Activated effector memory CD4-positive, alpha-beta T cell treated with anti-CD3 and anti-CD28 coated beads, Interleukin-2, amount 50 U/mL, for 16 hours (primary cell): ENCODE measurements around the gene OSBPL5.

Source experiments
- DNase-seq: peaks from one replicate; pipeline ENCODE4 v3.0.0-alpha.2; 2020

The OSBPL5 gene

DNA sequence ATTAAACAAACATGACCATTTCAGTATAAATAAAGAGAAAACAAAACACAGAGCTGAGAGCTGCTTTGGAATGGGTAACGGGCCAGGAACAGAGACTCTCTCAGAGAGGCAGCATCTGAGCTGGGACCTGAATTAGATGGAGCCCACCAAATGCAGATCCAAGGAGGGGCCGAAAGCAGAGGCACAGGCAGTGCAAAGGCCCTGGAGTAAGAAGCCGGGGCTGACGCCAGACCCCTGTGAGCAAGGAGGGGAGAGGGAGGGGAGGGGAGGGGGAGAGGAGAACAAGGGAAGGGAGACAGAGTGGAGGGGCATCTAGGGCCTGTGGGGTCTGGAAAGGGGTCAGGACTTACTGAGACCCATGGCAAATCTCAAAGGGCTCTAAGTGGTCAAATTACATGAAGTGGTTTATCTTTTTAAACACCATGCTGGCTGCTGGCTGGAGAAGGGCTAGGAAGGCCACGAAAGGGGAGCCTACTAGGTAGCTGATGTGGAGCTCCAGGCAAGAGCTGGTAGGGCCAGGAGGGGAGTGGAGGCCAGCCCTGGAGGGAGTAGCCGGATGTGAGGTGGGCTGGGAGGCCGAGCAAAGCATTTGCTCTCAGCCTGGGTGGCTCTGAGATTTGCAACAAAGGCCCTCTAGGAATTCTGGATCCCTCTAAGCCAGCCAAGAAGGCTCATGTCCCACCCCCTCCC, 3.2 kb downstream of the OSBPL5 start:
- DNase-seq, result no peak

DNA sequence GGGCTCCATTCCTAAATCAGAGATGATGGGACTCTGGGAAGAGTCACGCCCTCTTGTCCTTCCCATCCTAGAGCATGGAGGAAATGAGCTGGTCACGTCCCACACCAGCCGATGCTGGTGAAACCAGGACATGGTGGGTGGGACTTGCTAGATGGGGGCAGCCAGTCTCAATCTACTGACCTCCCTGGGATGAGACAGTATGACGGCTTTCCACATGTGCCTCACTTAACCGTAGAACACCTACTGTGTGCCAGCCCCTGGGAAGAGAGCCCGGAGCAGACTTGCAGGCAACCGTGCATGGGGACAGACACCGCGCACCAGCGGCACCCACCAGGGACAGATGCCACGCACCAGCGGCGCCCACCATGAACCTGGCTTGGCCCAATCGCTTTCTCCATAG, 3.8 kb downstream of the OSBPL5 start:
- no peak for DNase-seq

DNA sequence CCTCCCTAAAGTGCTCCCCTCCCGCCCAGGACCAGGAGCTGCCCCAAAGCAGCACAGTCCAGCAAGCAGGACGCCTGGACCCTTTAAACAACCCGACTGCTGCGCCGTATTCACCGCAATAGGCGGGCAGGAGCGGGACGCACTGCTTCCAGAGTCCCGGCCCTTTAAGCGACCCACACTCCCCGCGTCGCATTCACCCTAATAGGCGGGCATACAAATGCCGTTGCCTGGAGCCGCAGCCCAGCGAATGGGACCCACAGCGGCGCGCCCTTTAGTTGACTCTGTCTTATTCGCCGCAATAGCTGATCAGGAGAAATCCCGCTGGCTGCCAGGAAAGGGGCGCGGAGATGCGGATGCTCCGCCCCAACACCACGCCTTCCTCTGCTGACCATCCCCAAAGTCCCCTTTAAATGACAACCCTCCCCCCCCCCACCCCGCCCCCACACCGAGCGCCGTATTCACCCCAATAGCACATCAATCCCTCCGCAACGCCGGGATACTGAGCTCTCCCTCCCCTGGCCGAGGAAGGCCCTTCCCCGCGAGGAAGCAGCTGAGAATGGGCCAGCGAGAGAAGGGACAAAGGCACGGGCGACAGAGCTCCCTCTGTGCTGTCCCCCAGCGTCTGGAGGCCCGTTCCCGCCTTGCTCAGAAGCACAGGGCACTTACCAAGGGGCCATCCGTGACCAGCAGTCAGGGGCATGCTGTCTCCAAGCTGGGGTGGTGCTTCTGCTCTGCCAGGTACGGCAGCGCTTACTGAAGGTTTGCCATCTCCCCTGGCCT, 4.7 kb downstream of the OSBPL5 start:
- DNase-seq, result no peak

DNA sequence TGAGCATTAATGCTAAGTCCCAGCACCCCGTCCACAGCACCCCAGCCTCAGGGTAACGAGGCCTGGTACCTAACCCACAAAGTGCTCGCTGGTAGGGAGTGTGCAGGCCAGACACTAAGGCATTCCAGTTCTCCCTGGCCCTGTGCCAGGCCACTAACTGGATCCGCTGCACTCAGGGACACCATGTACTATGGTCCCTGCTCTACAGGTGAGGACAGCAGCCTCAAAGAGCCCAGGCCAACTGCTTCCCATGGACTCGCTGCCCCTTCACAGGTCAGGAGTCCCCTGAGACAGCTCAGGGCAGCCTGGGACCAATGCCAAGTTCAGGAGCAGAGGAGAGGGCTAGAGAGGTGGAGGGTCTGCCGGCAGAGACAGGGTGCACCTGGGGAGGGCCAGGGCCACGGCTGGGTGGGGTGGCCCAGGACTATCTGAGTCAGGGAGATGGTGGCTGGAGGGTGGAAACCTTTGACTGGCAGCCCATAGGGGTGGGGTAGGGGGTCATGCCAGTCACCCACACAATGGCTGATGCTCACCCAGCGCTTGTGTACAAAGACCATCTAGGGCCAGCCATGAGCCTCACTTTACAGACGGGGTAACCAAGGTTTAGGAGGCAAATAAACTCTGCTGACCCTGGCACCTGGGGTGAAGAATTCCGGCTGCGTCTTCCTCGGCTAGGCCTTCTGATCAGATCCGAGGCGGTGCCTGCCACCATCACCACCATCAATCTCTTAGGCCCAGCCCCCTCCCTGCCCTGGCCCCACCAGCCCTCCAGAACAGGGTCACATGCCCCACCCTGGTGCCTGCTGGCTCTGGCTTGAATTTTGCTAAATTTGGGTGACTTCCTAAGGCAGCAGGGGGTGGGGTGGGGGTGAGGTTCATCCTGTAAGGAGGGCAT, 5.6 kb downstream of the OSBPL5 start:
- DNase-seq, result no peak

DNA sequence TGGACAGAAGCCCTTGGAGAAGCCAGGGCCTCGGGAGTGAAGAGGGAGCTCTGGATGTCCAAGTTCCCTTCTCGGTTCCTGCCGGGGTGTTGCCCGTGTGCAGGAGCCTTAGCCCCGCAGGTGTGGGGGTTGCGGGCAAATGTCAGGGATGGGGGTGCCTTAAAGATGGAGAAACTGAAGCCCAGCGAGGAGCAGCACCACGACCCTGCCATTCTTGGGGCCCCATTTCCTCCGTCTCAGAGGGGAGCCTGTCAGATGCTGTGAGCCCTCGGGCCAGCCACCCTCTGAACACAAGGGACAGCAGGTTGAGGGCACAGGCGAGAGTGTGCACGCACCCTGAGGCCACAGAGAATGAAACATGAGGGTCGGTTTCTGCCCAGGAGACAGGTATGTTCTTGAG, 6.3 kb downstream of the OSBPL5 start:
- DNase-seq, result no peak

DNA sequence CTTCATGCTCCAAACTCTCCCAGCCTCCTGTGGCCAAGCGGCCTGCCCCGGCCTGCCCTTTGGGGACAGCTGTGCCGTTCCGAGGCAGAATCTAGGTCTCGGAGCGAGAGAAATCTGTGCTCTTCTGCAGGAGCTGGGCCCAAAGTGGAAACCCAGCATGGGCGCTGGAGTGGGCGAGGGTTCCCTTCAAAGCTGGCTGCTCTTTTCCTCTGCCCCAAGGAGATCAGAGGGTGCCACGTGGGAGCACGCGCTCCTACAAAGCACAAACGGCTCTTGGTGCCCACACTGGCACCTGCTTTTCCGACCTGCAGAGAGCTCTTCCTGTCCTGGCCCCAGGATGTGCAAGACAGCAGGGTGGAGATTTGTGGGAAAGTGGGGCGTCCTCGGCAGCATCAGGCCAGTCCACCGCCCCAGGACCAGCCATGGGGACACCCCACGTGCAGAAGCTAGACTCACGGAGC, 6.9 kb downstream of the OSBPL5 start:
- DNase-seq, result no peak

DNA sequence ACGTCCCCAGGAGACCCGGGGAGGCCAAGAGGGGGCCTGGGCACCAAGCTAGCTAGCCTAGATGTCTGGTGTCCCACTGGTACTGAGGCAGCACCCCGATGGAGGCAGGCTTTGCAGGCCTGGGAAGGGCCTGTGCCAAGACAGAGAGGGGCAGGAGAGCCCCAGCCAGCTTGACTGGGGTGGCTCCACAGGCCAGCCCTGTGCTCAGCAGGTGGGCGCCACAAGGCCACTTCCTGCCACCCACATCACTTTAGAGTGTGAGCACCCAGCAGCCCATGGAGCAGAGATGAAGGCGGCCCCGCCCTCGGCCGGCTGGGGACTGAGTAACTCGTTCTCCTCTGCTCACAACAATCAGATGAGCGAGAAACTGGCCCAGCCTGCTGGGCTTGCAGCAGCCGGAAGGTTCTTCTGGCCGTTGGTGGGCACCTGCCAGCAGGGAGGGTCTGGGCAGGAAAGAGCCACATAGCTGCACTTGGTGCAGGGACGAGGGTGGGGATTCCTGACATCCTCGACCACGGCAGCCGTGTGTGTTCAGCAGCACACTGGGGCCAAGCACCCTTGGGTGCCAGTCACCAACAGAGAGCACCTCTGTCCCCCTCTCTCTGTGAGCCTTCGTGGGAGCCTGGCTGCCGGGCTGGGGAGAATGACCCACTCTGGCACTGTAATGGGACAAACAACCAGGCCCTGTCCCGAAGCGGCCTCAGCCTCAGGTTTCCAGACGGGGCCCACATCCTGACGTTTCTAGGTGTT, 7.6 kb downstream of the OSBPL5 start:
- DNase-seq, result no peak

DNA sequence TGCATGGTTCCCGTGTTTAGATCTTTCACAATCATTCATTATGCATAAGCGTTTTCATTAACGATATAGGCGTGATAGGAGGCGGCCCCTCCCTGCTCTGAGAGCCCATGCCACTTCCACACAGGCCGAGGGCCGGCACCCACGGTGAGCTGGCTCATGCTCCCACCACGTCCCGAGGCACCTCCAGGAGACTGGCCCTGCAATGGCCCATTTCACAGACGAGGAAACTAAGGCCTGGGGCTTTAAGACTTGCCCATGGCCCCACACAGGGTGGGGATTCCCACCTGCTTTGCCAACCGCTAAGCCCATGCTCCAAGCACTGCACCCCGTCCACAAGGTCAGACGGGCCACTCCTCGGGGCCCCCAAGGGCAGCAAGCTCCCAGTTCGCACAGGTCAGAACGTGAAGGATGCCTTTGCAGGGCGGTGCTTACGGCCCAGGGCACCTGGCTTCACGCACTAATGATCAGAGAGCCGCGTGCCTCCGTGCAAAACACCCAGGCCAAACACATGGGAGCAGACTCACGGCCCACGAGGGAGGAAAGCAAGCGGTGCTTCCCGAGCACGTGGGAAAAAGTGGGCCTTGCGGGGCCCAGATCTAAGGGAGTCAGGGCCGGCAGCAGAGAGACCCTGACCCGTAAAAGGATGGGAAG, 8.3 kb downstream of the OSBPL5 start:
- no peak for DNase-seq

DNA sequence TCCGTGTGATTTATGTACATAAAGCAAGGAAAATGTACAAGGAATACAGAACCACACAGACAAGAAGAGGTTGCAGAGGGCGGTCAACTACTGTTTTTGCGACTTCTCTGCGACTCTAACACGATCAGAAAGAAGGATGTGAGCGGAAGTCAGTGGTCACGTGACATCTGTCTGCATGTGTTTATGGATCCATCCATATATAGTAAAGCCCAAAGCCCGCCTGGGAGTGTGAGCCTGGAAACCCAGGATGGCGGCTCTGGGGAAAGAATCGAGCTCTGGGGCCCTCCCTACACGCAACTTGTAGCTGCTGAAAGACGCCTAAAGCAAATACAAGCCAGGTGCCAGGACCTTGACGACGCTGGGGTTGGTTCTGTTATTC, 8.8 kb downstream of the OSBPL5 start:
- DNase-seq, result no peak

DNA sequence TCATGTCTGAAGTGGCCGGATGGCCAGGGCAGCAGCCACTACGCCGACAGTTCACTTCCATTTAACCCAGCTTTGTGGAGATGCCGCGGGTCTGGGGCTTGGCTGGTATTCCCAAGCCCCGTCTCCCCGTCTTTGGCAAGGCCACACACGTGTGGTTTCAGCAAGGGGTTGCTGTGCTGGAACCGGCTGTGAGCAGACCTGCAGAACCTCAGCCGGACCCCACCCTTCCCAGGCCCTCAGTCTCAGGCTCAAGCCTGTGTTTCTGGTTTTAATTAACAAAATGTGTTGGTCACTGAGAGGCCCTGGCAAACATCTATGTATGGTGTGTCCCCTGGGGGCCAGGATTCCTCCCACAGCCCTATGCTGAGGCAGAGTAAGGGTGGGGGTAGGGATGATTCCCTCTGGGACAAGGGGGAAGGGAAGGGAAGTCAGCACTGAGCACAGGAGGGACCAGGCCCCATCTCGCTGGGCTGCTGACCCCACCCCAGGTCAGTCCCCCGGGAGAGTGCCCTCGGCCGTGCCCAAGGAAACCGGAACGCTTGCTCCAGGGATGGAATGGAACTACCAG, 9.3 kb downstream of the OSBPL5 start:
- no peak for DNase-seq

DNA sequence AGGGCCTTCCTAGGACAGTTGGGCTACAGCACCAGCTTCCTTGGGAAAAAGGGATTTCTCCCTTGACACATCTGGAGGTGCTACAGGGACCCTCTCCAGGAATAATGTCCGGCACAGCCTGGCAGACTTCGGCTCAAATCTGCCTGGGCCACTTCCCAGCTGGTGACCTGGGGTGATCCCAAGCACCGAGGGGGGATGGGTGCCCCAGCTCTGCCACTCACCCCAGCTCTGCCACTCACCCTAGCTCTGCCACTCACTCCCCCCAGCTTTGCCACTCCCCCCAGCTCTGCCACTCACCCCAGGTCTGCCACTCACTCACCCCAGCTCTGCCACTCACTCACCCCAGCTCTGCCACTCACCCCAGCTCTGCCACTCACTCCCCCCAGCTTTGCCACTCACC, 9.9 kb downstream of the OSBPL5 start:
- DNase-seq, result no peak

DNA sequence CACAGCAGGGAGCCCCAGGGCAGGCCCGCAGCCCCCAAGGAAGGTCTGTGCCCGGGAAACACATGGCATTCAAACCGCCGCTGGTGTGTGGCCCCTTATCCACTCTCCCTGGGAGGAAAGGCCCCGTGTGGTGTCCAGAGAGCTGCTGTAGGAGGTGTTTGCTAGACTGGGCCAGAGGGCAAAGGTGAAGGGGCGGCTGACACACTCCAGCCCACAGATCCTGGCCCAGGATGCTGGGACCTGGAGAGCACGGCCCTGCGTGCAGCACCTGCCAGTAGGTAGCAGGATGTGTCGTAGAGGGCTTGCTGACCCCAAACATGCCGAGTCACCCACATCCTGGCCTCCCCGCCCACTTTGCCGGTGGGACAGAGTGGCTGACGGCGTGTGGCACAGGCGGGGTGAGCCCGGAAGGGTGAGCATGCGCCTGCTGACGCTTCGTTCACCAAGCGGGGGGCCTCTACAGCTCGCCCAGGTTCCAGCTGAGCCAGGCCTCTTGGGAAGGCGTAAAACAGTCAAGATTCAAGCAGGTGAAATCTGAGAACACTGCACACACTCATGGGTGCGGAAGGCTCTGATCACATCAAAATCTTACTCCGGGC, 11.0 kb downstream of the OSBPL5 start:
- DNase-seq, result no peak

DNA sequence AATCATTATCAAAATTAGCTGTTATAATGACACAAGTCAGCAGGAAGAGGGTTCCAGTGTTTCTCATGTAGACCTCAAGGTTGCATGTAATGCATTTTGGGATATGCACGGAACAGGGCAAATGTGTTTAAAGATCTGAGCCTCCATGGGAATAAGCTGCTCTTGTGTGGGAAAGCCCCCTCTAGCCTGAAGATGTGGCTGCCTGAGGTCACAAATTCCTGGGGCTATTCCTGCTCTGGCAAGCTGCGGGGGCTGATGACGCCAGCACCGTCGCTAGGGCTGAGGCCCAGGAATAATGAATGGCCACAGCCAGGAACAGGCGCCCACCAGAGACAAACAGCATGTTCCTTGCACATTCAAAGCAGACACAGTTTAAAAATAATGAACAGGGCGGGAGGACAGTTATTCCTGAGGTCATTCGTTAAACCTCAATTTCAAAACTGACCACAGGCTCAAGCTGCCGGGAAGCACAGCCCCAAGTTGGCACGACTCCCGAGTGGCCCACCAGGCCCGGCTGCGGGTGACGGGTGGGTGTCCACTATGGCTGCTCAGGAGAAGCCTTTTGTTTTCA, 11.7 kb downstream of the OSBPL5 start:
- DNase-seq, result no peak

DNA sequence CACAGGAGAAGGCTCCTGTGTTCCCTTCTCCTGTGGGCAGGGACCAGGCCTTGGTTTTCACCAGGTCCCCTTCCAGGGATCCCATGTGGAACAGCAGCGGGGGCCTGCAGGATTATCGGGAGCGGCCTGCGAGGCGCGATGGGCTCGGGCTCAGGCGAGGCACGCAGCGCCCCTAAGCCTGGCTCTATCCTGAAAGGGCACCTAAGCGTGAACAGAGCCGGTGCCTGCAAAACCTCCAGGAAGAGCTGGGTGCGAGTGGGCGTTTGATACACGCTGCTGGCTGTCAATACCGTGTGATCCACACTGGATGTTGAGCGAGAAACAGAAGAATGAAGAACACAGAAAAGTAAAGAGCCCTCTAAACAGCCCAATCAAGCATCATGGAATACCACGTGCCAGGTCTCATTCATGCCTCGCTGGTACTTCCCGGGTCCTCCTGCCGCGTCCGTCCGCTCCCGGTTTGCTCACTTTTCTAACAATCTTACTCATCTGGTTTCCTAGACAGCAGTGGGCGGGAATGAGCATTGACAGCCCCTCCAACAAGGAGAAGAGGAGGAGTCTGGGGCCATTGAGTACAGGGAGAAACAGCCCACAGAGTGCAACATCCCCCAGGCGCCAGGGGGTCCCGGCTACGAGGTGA, 12.5 kb downstream of the OSBPL5 start:
- DNase-seq, result no peak

DNA sequence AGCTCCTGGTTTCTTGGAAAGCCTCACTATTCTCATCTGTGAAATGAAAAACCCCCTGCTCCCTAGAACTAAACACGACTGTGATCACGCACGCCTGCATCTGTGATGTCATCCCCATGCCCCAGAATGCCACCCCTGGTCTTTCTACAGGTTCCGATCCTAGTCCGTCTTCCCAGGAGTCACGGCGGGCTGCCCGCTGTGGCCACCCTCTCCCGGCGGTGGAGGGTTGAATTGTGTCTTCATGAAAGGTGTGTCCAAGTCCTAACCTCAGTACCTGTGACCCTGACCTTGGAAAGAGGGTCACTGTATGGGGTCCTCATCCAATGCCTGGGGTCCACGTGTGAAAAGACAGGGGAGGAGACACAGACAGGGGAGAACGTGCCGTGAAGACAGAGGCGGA, 14.4 kb downstream of the OSBPL5 start:
- DNase-seq, result no peak

DNA sequence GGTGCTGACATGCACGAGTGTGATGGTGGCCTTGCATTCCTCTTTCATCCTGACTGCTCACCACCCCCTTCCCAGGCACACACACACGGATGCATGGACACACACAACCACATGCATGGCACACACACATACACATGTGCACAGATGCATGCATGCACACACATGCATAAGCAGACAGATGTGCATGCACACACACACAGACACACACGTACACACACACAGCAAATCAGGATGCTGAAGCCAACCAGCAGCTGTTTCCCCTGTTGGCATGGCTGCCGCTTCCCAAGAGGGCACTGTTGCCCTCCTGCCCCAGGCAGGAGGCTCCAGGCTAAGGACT, 15.3 kb downstream of the OSBPL5 start:
- no peak for DNase-seq

DNA sequence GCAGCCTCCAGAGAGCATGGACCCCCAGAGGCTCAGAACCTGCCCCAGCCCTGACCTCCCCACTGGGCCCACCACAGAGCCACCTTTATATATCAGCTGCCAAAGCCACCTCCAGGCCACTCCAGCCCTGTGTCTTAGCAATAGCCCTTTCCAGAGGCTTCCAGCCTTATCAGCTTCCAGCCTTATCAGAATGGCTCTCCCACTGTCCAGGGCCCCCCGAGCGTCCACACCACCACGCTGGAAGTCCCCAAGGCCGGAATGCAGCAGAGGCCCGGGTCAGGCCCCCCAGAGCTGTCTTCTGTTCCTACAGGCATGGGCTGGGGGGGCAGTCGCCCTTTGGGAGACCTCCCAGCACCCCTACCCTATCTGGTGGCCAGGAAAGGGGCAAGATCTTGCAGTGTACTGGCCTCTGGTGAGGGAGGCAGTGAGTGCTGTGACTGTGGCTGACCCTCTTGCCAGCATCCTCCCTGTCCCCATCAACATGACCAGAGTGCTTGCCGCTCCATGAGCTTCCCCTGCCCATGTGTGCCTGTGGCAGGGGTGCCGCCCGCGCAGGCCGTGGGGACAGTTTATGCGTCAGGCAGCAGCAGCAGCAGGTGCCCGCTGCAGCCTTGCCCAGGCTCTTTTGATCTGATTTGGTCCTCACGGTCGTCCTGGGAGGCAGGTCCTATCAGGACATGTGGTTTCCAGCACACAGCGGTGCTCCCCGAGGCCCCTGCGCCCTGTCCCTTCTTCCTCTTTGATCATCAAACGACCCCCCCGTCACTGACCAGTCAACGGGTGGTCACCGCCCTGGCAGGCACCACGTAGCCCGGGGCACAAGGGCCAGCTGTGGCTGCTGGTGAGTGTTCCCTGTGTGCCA, 15.9 kb downstream of the OSBPL5 start:
- no peak for DNase-seq

DNA sequence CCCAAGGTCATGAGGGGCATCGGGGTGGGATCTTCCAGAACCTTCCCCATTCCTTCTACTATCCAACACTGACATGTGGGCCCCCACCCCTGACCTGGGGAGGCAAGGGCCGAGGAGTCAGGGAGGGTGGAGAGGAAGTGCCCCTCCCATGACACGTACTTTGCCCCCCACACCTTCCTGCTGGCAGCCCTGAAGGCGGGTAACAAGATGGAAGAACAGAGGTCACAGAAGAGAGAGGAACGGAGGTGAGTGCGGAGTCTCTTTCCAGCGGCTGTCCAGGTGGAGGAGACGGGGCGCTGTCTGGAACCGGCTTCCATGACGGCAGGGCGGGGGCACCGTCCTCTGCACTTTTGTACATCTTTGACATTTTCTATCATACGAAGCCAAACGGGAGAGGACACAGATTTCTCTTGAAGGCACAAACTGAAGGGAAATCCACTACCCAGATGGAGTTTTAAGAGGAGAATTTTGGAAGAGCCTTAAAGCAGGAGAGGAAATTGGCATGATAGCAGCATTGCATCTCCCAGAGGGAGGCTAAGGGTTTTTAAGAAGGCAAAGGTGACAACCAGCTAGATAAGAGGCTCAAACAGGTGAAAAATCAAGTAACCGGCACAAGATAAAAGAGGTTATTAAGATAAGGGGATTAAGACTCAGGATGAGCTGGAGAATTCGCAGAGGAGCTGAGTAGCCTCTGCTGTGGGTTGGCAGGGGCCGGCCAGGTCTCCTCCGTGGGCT, 16.7 kb downstream of the OSBPL5 start:
- DNase-seq, result no peak

DNA sequence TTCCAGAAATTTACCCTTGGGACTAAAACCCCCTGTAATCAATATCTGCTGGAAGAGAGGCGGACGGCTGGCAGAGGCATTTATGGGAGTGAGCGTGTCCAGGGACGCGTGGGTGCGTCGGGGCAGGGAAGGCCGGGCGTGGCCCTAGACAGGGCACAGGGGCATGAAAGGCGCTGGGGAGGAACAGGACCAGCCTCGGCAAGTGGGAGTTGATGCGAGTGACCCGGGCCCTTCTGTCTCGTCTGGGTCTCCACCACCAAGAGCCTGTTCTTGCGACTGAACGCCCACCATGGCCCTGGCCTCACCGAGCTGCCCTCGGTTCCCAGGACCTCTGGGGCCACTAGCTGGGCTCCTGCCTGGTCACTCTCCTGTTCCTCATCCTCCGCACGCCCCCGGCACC, 17.5 kb downstream of the OSBPL5 start:
- no peak for DNase-seq
